Testis (tissue), 3 donors: Measurements from ENCODE around the gene CDC42SE2. TPM values are rescaled to one million over a fixed set of nuclear protein-coding genes. Genes with fewer than 3 reads are reported as not detected.
"Not testable (repeated sequence)": the region's sequence is repeated elsewhere in the genome, so short reads cannot be mapped to it uniquely, and the experiment has no call there.

ENCODE experiments used
- DNase-seq: peaks from one replicate; pipeline ENCODE4 v3.0.0-alpha.2; 2019
- H3K27ac ChIP-seq, 2 donors: fragments of 200-600 bp; sonication (generic); one replicate each; pipeline ENCODE4 v1.5.1; 2019
- H3K27me3 ChIP-seq: fragments of 200-600 bp; sonication (generic); one replicate; pipeline ENCODE4 v1.5.1; 2019
- H3K36me3 ChIP-seq: fragments of 200-600 bp; sonication (generic); one replicate; pipeline ENCODE4 v1.5.1; 2017; ENCODE audit warnings: low read depth; ENCODE audit errors: missing control alignments
- H3K4me1 ChIP-seq: fragments of 200-600 bp; sonication (generic); one replicate; pipeline ENCODE4 v1.5.1; 2019
- H3K4me3 ChIP-seq, 2 donors: fragments of 200-600 bp; sonication (generic); one replicate each; pipeline ENCODE4 v1.5.1; 2017 to 2019
- H3K9me3 ChIP-seq: fragments of 200-600 bp; sonication (generic); one replicate; pipeline ENCODE4 v1.5.1; 2017
- POLR2A ChIP-seq: fragments of 450-650 bp; IDR thresholded peaks from one replicate; pipeline ENCODE4 v1.6.1; 2017; ENCODE audit warnings: antibody characterized with exemption, mild to moderate bottlenecking, moderate library complexity
- WGBS, 2 donors: methylation state at CpG; one replicate each; pipeline ENCODE4 v1.1.5; 2018; 5-methylcytosine and 5-hydroxymethylcytosine counted together
- intact Hi-C: fragments of 100-400 bp; cut with DNase I; formaldehyde crosslinking; loops from one replicate; pipeline ENCODE4 v1.15.1; 2023; ENCODE audit warnings: low total_unique reads
- polyA plus RNA-seq: library from polyadenylated mRNA; stranded (reverse); fragments of 350-450 nt; fragmentation: Illumina TruSeq; extraction: RNeasy Lipid Tissue Mini Kit (QIAGEN cat#74804); gene quantifications from one replicate; pipeline ENCODE4 v1.2.3, GENCODE V29; 2014; ENCODE audit warnings: low read depth, low replicate concordance; ENCODE audit not compliant: insufficient read depth
- total RNA-seq, 2 donors: library from RNA; depleted of rRNA; stranded (reverse); fragments of >200 nt; gene quantifications; one replicate each; pipeline ENCODE4 v1.2.3, GENCODE V29; 2016
- TF ChIP-seq, protein P1 (sequence below), 3 experiments: fragments of 450-650 bp in 2 of 3; fragments of 200-600 bp in 1 of 3; sonication (generic) in 1 of 3; IDR thresholded peaks; one replicate each; pipeline ENCODE4 v1.5.1; 2016 to 2019; ENCODE audit warnings: antibody characterized with exemption in 3 of 3, mild to moderate bottlenecking in 2 of 3, moderate library complexity in 1 of 3

The CDC42SE2 gene
- total and polyA plus RNA-seq, 3 donors from 2014 or later = 57.6 to 72.8 (median 67.1) TPM

- no peaks in the 10 kb centered on the region for H3K27me3 ChIP-seq
- intact Hi-C loops = loop anchor here (10.0 kb wide), 1 partner anchor 102 kb away; the partner anchor contains the start of gene HINT1
- no peak for TF ChIP-seq POLR2A
- TF ChIP-seq, protein P1, sequence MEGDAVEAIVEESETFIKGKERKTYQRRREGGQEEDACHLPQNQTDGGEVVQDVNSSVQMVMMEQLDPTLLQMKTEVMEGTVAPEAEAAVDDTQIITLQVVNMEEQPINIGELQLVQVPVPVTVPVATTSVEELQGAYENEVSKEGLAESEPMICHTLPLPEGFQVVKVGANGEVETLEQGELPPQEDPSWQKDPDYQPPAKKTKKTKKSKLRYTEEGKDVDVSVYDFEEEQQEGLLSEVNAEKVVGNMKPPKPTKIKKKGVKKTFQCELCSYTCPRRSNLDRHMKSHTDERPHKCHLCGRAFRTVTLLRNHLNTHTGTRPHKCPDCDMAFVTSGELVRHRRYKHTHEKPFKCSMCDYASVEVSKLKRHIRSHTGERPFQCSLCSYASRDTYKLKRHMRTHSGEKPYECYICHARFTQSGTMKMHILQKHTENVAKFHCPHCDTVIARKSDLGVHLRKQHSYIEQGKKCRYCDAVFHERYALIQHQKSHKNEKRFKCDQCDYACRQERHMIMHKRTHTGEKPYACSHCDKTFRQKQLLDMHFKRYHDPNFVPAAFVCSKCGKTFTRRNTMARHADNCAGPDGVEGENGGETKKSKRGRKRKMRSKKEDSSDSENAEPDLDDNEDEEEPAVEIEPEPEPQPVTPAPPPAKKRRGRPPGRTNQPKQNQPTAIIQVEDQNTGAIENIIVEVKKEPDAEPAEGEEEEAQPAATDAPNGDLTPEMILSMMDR (IDR thresholded peaks at IDR 0.05) = no peak
- no peak overlapping the region for H3K27ac ChIP-seq
- no peak for DNase-seq
- peaks cover 6% of the 10 kb centered on the region for H3K4me1 ChIP-seq
- WGBS, 2 donors = 76 to 81% methylated on average over 16 of the region's 16 CpGs
- H3K4me3 ChIP-seq = no peak overlapping the region
- no peaks in the 10 kb centered on the region for H3K9me3 ChIP-seq
- no peaks in the 10 kb centered on the region for H3K36me3 ChIP-seq
These were observed 2.7 kb downstream of the CDC42SE2 start for GRCh38 chr5:131266370-131267060.

GRCh38 chr5:131268758-131269370, 5.0 kb downstream of the CDC42SE2 start:
- 91 to 96% methylated on average over 12 of the region's 12 CpGs for WGBS, 2 donors
- no peaks in the 10 kb centered on the region for H3K4me1 ChIP-seq
- no peak overlapping the region for H3K27ac ChIP-seq
- no peak overlapping the region for H3K4me3 ChIP-seq
- no peak for DNase-seq
- H3K9me3 ChIP-seq = no peaks in the 10 kb centered on the region
- H3K27me3 ChIP-seq = no peaks in the 10 kb centered on the region
- intact Hi-C loops = loop anchor here (10.0 kb wide), 1 partner anchor 104 kb away; the partner anchor contains the start of gene HINT1
- H3K36me3 ChIP-seq = no peaks in the 10 kb centered on the region
- TF ChIP-seq, protein P1 (IDR thresholded peaks at IDR 0.05) = no peak
- TF ChIP-seq POLR2A = no peak

DNA sequence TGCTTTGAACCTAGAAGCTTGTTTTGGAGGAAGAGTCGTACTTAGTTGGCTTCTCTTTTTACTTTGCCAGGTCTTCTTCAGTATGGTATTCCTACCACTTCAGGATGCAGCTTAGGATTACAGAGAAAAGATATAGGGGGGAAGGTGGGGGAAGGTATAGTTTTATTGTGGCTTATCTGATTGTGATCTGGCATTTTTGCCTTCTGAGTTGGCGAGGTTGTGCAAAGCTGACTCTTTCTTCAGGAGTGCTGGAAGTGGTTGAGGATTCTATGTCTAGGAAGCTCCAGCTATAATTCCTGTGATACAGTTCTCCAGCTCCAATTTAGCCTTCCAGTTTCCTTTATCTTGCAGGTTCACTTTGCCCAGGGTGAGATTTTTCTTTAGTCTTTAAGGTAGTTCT, 7.0 kb downstream of the CDC42SE2 start:
- no peaks in the 10 kb centered on the region for H3K36me3 ChIP-seq
- no peak for DNase-seq
- H3K4me3 ChIP-seq = no peak overlapping the region
- no peaks in the 10 kb centered on the region for H3K27me3 ChIP-seq
- no peak overlapping the region for H3K27ac ChIP-seq
- H3K9me3 ChIP-seq = no peaks in the 10 kb centered on the region
- intact Hi-C loops = no loop called here
- no peaks in the 10 kb centered on the region for H3K4me1 ChIP-seq
- 56 to 65% methylated on average over 2 of the region's 2 CpGs for WGBS, 2 donors
- TF ChIP-seq, protein P1 (IDR thresholded peaks at IDR 0.05) = no peak

DNA sequence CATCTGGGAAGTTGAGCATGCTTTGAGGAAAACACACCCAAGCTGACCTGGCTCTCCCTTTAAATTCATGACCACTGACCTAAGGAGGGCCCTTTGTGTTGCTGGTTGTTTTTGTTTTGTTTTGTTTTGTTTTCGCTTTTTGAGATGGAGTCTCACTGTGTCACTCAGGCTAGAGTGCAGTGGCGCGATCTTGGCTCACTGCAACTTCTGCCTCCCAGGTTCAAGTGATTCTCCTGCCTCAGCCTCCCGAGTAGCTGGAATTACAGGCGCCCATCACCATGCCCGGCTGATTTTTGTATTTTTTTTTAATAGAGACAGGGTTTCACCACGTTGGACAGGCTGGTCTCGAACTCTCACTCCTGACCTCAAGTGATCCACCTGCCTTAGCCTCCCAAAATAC, 8.0 kb downstream of the CDC42SE2 start:
- intact Hi-C loops, H3K4me1 ChIP-seq, H3K36me3 ChIP-seq, DNase-seq, H3K4me3 ChIP-seq, H3K27me3 ChIP-seq, H3K9me3 ChIP-seq, H3K27ac ChIP-seq: not testable (repeated sequence)
- 91 to 94% methylated on average over 8 of the region's 8 CpGs for WGBS, 2 donors

DNA sequence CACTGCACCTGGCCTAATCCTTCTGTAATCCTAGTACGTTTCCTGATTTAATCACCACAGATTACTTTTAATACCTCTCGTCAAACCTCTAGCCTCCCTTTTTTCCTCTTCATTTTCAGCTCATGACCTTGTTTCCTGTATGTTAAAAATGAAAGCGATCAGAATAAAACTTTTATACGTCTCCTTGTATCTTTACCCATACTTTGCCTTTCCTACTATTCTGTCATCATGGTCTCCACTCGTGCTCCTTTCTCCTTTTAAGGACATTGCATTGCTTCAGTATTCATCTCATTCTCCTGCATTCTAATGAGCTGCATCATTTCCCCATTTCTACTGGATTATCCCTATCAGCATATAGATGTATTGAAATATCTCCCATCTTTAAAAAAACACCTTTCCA, 8.5 kb downstream of the CDC42SE2 start:
- H3K4me1 ChIP-seq = no peaks in the 10 kb centered on the region
- WGBS, 2 donors = 72 to 73% methylated on average over 5 of the region's 5 CpGs
- no peak overlapping the region for H3K27ac ChIP-seq
- no peaks in the 10 kb centered on the region for H3K36me3 ChIP-seq
- no peak for DNase-seq
- H3K27me3 ChIP-seq = no peaks in the 10 kb centered on the region
- intact Hi-C loops = no loop called here
- H3K4me3 ChIP-seq = no peak overlapping the region
- H3K9me3 ChIP-seq = no peaks in the 10 kb centered on the region
- TF ChIP-seq, protein P1 (IDR thresholded peaks at IDR 0.05) = no peak
- no peak for TF ChIP-seq POLR2A
